CD4-positive, alpha-beta T cell treated with Interleukin-21 for 1 hour (primary cell): Measurements from ENCODE around the gene RTN4RL2.

ENCODE experiments used
- DNase-seq: peaks from one replicate; pipeline ENCODE4 v3.0.0-alpha.2; 2020

The RTN4RL2 gene

DNA sequence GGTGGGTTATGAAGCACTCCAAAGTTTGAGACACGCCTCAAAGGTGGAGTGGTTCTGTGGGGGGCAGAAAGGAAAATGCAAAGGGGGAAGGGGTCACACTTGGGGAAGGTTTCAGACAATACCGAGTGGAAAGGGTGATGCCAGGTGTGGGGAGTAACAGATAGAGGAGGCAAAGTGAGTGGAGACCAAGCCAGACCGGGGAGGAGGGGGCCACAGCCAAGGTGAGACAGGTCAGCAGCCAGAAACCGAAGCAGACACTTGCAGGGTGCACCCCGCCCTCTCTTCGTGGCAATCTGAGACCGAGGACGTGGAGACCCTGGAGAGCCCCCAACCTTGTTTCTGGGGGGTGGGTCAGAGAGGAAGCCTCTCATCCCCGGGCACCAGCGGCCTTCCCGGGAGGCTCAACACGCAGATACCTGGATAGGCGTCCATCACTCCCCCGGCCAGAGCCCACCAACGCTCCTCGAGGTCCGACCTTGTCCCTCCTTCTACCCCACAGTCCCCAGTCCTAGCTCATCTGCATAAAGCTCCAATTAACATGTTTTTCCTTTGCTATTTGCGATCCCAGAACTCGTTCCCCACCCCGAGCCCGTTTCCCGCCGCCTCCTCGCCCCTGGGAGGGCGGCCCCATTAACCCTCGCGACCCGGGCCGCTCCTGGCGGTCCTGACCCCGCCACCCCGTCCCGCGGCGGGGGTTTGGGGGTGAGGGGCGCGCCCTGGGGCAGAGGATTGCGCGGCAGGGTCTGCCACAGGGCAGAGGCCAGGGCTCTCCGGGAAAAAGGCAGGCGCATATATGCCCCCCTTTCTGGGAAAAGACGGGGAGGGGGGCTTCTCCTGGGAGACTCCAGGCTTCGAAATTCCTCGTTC lies 21.8 kb downstream of the RTN4RL2 start:
- DNase-seq, result no peak

DNA sequence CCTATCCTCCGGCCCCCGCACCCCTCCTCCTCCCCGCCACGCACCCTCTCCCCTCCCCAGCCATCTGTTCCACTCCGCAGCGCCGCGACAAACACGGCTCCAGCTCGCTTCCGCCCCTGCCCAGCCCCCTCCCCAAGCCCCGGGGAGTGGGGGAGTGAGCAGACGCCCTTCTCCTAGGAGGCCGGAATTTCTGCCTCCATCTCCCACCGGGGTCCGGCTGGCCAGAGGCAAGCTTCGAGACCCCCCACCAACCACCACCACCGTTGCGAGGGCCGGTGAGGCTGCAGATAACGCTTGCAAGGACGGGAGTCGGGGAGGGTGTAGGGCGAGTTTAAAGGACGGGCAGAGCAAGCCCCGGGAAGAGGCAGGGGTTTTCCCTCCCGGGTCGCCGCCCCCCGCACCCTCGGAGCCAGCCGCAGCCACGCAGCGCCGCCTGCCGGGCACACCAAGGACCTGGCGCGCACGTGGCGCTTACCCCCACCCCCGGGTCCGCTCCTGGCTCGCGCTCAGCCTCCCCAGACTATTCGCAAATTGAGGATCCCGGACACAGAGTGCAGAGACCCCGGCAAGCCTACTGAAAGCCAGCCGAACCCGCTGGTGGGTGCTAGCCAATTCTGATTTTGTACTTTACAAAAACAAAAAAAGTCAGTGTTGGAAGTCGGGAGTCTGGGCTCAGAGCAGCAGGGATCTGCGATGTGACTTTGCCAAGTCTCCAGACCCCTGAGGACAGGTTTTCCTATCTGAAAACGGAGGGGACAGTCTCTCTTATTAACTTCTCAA lies 22.6 kb downstream of the RTN4RL2 start:
- DNase-seq, result peak; percentile 57

DNA sequence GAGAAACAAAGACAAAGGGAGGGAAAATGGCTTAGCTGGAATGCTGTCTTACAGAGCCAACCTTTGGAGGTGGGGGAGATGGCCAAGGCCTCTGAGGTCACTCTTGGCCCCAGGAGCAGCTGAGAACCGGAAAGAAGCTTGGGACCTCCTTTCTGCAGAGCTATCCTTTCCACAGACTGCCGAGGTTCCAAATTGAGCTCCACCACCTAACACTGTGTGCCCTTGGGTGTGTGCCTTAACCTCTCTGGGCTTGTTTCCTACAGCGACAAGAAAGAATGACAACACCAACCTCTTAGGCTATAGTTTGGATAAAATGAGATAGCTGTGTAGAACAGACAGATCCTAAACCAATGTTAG lies 23.2 kb downstream of the RTN4RL2 start:
- no peak for DNase-seq

DNA sequence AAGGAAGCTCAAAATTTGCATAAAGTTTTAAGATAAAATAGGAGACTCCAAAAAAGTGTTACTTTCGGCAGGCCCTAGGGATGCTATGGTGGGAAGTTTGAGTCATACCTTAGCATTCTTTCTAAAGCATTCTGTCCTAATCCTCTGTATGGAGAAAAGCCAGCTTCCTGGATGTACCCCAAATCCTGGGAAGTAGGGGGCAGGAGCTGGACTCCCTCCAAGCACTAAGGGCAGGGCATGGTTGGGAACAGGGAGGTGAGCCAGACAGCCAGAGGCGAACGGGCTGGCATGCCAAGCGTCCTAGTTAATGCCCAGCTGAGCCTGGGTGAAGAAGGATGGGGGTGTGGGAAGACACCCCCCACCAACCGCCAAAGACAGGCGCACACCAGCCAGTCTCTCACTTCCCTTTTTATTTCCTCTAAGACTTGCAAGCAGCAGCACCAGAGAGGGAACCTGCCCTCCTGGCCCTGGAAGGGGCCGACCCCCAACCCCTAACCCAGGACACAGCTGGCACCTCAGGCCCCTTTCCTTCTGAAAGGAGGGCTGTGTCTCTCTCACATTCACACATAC lies 23.9 kb downstream of the RTN4RL2 start:
- no peak for DNase-seq

DNA sequence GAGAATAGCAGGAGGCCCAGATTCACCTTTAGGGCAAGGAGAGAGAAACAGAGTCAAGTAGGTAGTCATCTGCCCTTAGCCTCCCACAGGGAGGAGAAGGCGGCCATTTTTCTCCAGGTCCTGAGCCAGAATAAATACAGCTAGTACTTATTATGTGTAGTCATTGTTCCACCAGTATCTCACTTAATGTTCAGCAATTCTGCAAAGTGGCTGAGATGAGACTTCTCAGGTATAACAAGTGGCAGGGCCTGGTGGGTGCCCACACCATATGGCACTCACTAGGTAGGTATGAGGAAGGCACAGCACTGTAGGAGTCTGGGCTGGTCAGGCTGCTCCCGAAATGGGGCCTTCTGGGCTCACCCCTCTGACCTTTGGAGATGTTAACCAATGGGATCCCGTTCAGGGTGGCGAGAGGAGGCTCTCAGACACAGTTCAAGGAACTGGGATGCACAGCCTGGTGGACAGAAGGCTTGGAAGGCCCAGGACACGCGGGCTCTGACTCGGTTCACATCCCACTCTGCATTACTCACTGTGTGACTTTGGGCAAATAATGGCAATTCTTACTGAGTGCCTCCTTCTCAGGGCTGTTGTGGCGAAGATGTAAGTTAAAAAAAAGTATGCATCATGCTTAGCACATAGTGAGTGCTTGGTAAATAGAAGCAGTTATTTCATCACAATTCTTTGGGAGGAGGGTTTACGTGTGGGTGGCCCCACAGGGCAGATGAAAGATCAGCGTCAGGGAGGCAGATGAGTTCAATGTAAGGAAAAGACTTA lies 25.1 kb downstream of the RTN4RL2 start:
- DNase-seq, result no peak

DNA sequence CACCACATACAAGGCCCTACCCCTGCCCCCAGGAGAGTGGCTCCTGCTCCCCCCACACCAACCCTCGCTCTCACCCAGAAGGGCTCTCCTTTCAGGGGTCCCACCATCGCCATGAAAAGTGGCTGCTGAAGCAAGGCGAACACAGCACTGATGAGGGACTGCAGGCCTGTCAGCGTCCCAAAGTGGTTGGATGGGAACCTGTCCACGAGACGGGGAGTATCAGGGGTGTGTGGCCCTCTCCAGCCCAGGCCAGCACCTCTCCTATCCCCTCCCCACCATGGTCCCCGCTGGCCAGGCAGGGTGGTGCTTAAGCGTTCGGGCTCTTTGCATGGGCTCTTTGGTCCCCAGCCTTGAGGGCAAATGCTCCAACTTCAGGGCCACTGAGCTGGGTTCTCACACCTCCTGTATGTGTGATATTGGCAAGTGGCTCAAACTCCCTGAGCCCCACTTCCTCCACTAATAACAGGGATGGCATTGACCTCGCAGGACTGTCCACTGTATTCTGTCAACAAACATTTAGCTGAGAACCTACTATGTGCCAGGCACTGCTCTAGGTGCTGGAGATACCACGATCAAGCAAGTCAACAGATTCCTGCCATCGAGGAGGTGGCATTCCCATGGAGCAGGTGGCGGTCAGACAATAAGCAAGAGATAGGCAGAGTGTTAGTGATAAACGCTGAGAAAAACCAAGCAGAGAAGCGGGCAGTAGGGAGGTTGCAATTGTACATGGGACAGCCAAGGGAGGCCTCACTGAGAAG lies 26.9 kb downstream of the RTN4RL2 start:
- DNase-seq, result no peak

DNA sequence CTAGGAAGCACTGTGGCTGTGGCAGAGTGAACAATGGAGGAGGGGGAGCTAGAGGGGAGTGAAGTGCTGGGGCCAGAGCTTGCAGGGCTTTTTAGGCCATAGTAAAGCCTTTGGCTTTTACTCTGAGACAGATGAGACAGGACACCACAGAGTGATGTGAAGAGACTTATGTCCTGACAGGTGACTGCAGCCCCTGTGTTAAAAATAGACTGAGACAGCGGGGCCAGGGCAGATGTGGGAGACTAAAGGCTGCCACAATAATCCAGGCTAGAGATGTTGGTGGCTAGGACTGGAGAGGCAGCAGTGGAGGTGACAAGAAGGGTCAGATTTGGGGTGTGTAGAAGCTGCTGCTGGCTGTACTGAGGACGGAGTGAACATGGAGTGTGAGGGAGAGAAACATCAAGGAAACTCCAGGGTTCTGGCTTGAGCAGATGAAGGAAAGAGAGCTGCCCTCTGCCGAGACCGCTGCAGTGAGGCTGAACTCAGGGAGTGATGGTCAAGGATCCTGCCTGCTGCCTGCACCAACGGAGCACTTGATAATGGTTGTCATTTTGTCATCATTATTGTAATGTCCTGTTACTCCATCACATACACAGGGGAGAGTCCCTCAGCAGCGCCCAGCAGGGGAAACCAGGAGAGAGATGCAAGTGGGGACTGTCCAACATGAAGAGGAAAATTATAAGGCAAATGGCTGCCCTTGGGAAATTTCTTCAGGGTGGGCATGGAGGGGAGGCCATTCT lies 27.8 kb downstream of the RTN4RL2 start:
- DNase-seq, result no peak

DNA sequence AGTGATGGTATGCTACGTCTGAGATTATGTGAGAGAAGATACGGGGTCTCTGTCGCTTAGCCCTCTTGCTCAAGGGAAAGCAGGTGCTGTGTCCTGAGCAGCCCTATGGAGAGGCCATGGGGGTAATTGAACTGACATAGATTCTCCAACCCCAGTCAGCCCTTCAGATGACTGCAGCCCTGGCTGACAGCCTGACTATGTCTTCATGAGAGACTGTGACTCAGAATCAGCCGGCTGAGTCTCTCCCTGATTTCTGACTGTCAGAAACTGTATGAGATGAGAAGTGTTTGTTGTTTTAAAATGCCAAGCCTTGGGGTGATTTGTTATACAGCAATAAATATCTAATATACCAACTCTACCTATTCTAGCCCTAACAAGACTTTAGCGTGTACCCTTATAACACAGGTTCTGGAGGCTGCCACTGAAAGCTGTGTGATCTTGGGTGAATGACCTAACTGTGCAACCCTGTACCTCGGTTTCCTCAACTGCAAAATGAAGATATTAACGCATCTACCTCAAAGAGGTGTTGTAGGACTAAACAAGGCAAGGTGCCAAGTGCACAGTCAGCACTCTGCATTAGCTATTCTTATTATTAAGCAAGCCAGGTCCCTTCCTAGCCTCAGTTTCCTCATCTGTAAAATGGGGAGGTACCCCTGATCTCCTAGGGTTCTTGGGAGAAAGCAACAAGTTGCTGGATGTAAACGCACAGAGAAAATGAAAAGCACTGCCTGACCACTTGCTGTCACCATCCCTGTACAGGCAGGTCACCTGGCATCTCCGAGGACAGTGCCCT lies 30.3 kb downstream of the RTN4RL2 start:
- no peak for DNase-seq

DNA sequence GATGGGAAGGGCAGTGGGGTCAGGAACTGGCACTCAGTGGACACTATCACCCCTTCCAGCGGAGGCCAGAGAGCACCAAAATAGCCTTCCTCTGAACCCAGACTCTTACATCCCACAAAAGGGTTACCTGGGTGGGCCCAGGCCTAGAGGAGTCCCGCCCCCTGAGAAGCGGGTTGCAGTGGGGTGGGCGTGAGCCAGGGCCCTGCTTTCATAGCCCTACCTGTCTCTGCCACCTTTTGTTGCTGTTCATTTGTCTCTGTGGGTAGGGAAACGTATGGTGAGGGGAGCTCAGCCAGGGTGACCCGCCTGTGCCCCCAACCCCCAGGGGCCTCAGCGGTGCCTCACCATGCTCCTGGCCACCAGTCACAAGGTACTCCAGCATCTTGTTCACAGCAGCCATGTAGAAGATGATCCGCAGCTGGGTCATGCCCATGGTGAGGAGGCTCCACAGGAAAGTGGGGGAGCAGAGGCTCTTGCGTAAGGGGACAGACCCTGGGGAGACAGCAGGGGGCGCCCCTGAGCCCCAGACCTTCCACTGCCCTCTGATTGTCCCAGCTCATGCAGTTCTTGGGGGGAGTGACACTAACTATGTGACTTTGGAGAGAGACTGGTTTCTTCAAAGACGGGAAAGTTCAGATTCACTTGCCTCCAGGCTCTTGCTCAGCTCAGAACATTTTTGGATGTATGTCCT lies 31.2 kb downstream of the RTN4RL2 start:
- DNase-seq, result peak; percentile 50

DNA sequence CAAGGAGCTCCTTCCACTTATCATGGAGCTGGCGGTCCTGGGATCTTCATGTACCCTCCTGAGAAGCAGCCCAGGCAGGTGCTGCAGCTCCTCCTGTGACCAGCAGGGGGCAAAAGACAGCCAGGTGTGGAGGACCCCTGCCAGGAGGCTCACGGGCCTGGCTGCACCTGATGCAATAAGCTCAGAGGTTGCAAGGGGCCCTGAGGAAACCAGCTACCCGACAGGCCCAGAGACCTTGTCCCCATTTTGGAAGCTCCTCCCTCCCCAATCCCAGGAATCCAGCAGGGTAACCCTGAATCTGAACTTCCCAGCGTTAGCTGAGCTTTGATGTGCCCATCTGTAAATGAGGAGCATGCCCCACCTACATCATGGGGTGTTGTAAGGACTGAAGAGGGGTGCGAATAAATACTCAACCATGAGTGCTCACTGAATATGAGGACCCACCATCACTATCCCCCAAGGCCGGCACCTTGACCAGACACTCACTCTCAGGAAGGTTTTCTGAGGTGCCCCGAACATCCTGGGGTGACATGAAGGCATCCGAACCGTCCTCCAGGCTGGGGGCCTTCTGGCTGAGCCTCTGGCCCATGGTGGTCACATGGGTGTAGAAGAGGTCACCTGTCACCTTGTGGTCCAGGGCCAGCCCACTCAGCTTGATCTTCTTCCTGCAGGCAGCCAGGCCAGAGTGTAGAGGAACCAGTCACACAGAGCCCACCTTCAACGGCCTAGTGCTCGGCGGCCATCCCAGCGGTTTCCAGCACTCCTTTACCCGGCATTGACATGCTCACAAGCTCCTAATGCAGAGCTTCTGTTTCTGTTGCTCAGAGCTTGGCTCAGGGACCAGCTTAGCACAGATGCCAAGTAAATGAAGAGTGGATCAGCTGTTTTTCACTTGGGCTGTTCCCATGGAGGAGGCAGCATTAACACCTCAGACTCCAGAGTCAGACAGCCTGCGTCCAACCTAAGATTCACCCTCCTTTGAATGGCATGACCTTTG lies 33.5 kb downstream of the RTN4RL2 start:
- DNase-seq, result peak; percentile 74

DNA sequence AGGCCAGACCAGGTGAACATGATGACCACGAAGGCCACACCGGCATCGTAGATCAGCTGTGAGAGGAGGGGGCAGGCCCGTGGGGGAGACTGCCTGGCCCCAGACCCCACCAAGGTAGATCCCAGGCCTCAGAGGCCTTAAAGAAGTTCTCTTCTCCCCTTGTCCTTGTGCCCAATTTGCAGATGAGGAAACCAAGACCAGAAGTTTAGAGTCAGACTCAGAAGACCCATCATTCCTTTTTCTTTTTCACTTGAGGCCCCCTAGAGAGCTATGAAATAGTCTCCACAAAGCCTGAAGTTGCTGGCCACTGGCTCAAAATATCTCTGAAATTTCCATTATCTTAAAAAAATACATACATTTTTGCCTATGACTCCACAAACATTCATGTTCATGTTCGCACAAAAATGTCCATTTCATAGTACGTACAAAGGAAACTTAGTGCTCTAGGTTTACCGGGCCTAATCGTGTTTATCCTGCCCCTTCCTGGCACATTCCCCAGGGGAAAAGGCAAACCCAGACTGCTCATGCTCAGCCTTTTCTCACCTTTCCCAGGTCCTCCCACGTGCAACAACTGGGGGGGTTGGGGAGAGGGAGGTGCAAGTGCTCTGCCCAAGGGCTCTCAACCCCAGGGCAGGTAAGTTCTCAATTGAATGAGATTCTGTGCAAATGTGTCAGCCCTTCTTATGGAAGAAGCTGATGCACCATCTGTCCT lies 35.9 kb downstream of the RTN4RL2 start:
- no peak for DNase-seq

DNA sequence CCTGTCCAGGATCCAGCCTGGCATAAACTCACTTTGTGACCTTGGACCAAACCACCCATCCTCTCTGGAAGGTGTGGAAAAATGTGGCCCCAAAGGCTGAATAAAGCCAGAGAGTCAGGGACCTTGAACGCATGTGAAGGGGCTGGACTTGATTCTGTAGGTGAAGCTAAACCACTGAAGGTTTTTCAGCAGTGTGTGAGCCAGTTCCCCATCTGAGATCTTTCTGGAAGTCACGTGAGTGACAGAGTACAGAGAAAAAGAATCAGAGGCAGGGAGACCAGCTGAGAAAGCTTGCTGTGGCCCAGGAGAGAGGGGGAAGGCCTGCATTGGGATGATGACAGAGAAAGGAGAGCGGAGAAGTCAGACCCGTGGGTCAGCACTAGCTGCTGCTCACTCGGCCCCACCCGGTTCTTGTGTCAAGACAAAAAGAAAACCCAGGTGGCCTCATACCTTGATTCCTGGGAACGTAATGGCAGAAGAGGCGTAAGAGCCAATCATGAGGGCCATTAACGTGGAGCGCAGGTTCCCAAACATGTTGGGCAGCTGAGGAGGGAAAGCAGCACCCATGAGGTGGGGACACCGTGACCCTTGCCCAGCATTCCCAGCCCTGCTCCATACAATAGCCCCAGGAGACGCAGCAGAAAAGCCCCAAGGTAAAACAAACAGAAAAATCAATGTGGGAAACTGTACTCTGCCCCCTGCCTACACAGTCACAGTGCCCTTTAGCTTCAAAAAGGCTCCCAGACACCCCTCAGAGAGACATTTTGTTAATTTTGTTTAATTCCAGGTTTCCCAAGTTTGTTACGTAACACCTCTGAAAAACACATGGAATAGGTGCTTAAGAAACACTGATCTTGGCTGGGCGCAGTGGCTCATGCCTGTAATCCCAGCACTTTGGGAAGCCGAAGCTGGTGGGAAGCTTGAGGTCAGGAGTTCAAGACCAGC lies 37.2 kb downstream of the RTN4RL2 start:
- DNase-seq, result no peak

DNA sequence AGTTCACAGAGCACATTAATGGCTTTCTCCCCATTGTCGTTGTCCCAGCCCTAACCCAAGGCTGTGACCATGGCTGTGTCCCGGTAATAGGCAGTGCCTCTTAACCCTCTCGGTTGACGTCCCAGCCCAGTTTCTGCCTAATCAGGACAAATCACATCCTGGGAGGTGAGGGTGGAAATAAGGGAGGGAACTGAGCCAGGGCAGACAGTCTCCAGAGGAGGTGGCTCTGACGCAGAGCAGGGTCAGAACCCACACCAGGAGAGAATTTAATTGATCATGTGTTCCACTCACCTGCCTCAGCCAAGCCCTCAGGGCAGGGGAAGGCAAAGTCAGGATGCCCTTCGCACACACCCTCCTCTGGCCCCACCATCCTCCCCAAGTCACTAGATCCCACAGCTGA lies 38.2 kb downstream of the RTN4RL2 start:
- no peak for DNase-seq

DNA sequence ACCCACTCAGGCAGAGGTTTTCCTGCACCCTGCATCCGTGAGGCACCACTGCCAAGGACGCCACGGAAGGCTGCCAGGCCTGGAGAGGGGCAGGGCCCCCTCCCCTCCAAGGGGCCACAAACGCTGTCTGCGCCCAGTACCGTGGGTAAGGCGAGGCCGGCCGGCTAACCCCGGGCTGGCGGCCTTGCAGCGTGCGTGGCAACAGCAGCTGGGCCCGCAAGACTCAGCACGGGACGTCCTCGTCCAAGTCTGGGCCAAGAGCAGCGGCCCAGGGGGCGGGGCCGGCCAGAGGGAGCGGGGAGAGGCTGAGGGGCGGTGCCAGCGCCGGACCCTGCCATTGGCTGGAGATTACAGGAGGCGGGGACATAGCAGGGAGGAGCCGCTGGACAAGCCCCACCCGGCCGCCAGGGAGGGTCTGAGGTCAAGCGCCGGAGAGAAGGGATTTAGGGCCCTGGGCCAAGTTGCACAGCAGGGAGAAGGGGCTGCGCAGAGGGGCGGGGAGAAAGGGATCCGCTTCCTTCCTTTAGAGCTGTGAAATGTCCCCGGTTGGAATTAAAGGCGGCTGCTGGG lies 39.2 kb downstream of the RTN4RL2 start:
- peak; percentile 37 for DNase-seq

DNA sequence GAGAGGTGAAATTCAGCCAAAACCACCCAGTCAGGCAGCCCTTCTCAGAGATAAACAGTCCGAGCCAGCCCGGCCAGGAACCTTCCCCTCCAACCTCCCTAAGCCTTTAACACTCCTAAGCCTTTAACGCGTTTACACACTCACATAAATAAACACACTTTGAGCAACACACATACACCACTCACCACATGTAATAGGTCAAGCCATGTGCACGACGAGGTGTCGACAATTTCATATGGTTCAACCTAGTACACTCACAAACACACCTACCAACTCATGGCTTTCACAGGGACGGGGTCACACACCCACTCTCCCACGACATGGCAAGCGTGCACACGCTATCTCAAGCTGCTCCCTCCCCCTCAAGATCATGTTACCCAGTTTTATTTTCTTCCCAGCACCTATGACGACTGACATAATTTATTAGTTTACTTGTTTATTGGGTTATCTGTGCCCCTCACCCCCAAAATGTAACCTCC lies 39.7 kb downstream of the RTN4RL2 start:
- DNase-seq, result no peak

DNA sequence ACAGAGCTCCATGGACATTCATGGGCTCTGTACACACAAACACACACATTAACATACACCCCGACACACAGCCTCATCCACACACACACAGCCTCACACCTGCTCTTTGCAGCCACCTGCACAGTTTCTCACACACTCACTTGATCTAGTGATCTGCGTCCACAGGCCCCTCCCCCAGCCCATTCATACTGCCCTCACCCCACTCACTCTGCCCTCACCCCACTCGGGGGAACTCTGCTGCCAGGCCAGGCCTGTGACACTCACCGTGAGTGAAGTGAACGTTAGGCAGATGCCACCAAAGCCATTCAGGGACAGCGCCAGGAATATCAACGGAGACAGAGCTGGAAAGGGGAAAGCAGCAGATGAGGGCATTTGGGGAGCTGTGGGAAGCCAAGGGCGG lies 40.2 kb downstream of the RTN4RL2 start:
- DNase-seq, result no peak
